Left ventricle myocardium inferior (tissue), 1 donor: ENCODE measurements around the gene PCYOX1L. TPM values are rescaled to one million over a fixed set of nuclear protein-coding genes. Genes with fewer than 3 reads are reported as not detected.

ENCODE experiments used
- DNase-seq: peaks from one replicate; pipeline ENCODE4 v3.0.0-alpha.2; 2020
- H3K27ac ChIP-seq: fragments of 200-600 bp; replicated peaks from 2 replicates; pipeline ENCODE4 v1.8.0; 2021
- H3K27me3 ChIP-seq: fragments of 200-600 bp; 2 replicates; pipeline ENCODE4 v1.8.0; 2021; ENCODE audit warnings: low read depth
- H3K36me3 ChIP-seq: fragments of 200-600 bp; 2 replicates; pipeline ENCODE4 v1.8.0; 2021
- H3K4me1 ChIP-seq: fragments of 200-600 bp; 2 replicates; pipeline ENCODE4 v1.8.0; 2021
- H3K4me3 ChIP-seq: fragments of 200-600 bp; 2 replicates; pipeline ENCODE4 v1.8.0; 2021; ENCODE audit warnings: mild to moderate bottlenecking, moderate library complexity
- H3K9me3 ChIP-seq: fragments of 200-600 bp; replicated peaks from 2 replicates; pipeline ENCODE4 v1.8.0; 2021
- CTCF ChIP-seq: fragments of 200-600 bp; IDR thresholded peaks from 2 replicates; pipeline ENCODE4 v1.8.0; 2021; ENCODE audit warnings: antibody characterized with exemption, mild to moderate bottlenecking, borderline replicate concordance
- intact Hi-C: fragments of 100-400 bp; cut with micrococcal nuclease; formaldehyde crosslinking; loops from one replicate; pipeline ENCODE4 v1.11.0; 2022
- total RNA-seq: library from RNA; stranded (reverse); fragmentation: NEBNext Ultra II Directional; extraction: Animal tissue kit (Norgen Biotek cat#: 25700); gene quantifications from one replicate; pipeline ENCODE4 v1.2.1, GENCODE V29; 2021
- donor health status: DM: no; HTN: yes; CAD: no; lungs with severe emphysema.

Gene PCYOX1L
- total RNA-seq, 1 donor from 2014 or later, result 3.2 TPM

DNA sequence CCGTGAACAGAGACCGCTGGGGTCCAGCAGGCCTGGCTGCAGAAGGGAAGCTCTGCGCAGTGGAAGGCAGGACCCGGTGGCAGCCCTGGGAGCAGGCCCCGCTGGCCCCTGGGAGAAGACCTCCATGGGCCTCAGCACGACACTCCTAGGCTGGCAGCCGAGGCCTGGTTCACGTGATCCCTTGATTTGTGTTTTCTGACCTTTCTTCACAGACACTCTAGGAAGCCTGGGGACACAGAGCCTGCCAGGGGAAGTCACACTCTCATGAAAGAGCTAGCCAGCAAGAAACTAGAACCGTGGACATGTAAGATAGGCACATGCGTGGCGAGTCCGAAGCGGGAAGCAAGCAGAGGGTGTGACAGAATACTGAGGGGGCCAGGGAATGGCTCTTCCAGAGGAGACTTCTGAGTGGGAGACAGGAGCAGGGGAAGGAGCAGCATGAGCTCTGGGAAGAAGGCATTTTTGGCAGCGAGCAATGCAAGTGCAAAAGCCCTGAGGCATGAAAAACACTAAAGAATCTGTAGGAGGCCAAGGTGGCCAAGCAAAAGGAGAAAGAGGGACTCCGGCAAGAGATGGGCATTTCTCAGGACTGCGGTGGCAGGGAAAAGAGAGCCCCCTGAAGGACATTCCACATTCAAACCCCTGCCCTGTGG lies 47.8 kb downstream of the PCYOX1L start:
- Histone ChIP-seq H3K9me3 (no peaks in the 10 kb centered on the region), H3K27me3 (no peaks in the 10 kb centered on the region), H3K36me3 (peaks cover 3% of the 10 kb centered on the region), H3K4me3 (peak overlapping the region; percentile 36), H3K27ac (peak overlapping the region; percentile 79), H3K4me1 (peaks cover 18% of the 10 kb centered on the region)
- DNase-seq, result no peak
- TF ChIP-seq CTCF, result no peak
- intact Hi-C loops, result no loop called here

DNA sequence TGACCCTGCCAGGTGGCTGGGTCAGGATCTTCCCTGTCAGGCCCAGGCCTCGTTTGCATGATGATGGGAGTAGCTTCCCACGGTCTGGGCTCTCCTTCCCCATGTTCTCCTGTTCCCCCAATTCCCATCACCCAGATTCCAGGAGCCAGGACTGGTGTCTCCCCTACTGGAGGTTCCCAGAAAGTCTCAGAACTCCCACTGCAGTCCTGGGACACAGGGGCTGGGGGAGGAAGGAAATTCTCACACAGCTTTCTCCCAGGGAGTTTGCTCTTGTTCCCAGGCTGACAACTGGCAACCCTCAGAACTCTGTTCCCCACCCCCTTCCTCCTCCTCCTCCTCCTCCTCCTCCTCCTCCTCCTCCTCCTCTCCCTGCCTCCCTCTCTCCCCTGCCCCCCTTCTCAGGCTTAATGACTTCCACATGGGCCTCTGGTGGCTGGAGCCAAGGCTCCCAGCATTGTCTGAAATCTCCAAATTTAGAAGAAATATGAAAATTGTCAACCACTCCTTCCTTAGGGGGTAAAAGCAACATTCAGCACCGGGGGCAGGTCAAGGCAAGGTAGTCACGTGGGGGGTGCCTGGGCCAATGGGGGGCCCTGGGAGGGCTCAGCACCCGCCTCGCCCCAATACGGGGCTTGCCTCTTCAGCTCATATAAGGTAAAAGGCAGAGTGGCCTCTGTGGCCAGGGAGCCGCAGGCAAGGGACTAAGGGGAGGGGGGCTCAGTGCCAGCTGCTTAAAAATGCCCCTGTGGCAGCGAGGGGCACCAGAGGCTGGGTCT lies 48.5 kb downstream of the PCYOX1L start:
- no peaks in the 10 kb centered on the region for H3K27me3 ChIP-seq
- peaks cover 3% of the 10 kb centered on the region for H3K36me3 ChIP-seq
- peak; percentile 75 for DNase-seq
- H3K9me3 ChIP-seq, result no peaks in the 10 kb centered on the region
- H3K4me3 ChIP-seq, result peak overlapping the region; percentile 63
- H3K4me1 ChIP-seq, result peaks cover 19% of the 10 kb centered on the region
- H3K27ac ChIP-seq, result peak overlapping the region; percentile 95
- TF ChIP-seq CTCF, result no peak
- intact Hi-C loops, result no loop called here

GRCh38 chr5:149406979-149407306 lies 49.1 kb downstream of the PCYOX1L start:
- H3K36me3 ChIP-seq, result peaks cover 3% of the 10 kb centered on the region
- H3K4me1 ChIP-seq, result peaks cover 19% of the 10 kb centered on the region
- peak overlapping the region; percentile 95 for H3K27ac ChIP-seq
- no peak for DNase-seq
- H3K27me3 ChIP-seq, result no peaks in the 10 kb centered on the region
- H3K9me3 ChIP-seq, result no peaks in the 10 kb centered on the region
- no peak for TF ChIP-seq CTCF
- intact Hi-C loops, result no loop called here
- H3K4me3 ChIP-seq, result peak overlapping the region; percentile 63

DNA sequence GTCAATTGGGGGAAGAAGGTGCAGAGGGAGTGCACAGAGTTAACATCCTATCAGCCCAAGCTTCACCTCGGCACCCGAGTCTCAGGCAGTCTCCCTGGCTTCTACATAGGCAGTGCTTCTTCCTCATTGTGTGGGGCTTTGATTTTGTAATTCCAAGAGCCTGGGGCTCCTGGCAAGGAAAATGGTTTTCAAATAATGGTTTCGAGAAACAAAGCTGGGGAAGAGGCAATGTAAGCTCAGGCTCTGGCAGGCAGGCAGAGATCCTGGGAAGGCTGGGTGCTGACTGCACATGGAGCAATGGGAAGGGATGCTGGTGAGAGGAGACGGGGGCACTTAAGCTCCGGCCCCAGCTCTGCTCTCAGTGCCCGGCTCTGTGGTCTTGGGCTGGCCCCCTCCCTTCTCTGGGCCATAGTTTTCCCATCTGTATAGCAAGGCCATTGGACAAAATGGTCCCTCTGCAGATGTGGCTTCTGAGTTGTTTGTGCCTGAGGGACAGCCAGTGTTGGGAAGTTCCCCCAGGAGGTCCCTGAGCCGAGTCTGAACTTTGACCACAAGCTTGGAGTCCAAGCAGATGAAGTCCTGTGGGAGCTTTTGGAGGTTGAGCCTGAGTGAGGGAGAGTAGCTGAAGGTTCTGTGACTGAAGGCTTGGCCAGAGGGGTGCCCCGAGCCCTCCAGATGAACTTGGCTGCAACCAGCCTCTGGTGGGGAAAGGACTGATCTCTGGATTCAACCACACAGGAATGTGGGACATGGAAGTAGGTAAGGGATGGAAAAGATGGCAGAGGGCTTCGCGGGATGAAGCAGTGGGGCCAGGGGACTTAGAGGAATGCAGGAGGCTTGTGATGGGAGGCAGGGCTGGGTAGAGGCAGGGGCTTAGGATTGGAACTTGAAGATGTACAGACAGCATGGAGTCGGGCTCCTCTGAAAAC lies 49.7 kb downstream of the PCYOX1L start:
- intact Hi-C loops, result no loop called here
- peaks cover 23% of the 10 kb centered on the region for H3K4me1 ChIP-seq
- peak overlapping the region; percentile 63 for H3K4me3 ChIP-seq
- no peak for DNase-seq
- H3K27ac ChIP-seq, result peak overlapping the region; percentile 95
- no peaks in the 10 kb centered on the region for H3K9me3 ChIP-seq
- no peaks in the 10 kb centered on the region for H3K27me3 ChIP-seq
- peaks cover 3% of the 10 kb centered on the region for H3K36me3 ChIP-seq
- TF ChIP-seq CTCF, result no peak

- DNase-seq, result no peak
Measured at GRCh38 chr5:149408252-149409099, 50.6 kb downstream of the PCYOX1L start.

More at GRCh38 chr5:149408252-149409099, 50.6 kb downstream of the PCYOX1L start:
- Histone ChIP-seq H3K27me3 (no peaks in the 10 kb centered on the region), H3K4me1 (peaks cover 32% of the 10 kb centered on the region), H3K36me3 (peaks cover 3% of the 10 kb centered on the region), H3K4me3 (peak overlapping the region; percentile 63), H3K9me3 (no peaks in the 10 kb centered on the region), H3K27ac (peak overlapping the region; percentile 95)
- TF ChIP-seq CTCF, result no peak
- intact Hi-C loops, result no loop called here
